HUDEP-2 (cell line): ENCODE data around the gene LCE2D.
"Not testable (repeated sequence)": the region's sequence is repeated elsewhere in the genome, so short reads cannot be mapped to it uniquely, and the experiment has no call there.

ENCODE experiments used
- DNase-seq, 76 experiments: peaks; one replicate each; lab custom pipeline; 2025; ENCODE audit not compliant: unreplicated experiment in 76 of 76; lab: John Stamatoyannopoulos, UW

LCE2D gene

DNA sequence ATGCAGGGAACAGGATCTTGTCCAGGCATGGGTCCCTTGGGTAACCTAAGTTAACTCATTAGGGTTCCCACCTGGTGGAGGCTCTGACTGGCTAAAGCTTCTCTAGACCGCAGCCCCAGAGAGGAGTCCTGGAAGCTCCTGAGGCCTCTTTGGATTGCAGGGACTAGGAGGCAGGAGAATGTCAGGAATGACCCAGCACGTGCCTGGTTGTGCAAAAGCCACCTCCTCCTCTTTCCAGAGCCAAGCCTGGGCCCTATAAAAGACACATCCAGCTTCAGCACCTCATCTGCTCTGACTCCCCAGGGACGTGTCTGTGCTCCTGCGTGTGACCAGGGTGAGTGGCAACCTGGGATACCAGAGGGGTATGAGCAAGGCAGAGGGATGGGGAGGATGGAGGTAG is 22.6 kb downstream of the LCE2D start, which contains the start of gene LCE2B:
Gene LCE2B (plus strand): TSS at position 301 of the 400 bp plus-strand sequence. CDS start 721 bp downstream, outside the sequence.
- DNase-seq, result not testable (repeated sequence)

DNA sequence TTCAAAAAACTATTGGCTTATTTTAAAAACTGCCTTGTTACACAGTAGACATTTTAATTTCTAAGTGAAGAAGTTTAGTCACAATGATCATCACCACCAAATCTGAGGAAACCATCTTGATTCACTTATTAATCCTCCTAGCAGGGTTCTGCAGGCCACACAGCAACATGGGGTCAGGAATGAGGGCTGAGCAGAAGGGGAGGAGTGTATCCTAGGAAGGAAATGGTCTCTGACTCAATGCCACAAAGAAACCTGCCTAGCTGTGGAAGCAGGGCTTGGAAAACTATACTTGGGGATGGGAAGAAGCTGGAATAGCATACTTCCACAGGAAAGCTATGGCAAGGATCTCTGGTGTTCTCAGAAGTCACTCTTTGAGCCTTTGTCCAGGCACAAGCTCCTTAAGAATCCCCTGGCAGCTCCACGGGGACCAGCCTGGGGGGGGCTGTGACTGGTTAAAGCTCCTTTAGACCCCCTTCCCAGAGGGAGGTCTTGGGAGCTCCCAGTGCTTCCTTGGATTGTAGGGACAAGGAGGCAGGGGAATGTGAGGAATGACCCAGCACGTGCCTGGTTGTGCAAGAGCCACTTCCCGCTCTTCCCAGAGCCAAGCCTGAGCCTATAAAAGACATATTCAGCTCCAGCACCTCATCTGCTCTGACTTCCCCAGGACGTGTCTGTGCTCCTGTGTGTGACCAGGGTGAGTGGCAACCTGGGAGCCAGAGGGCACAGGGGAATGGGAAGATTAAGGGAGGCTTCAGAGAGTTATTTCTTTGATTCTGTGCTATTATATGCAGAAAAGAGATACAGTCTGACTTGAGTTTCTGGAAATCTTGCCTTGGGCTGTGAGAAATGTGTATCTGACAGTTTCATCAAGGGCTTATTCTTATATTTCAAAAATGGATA is 34.8 kb downstream of the LCE2D start, which contains the start of gene LCE2A:
Gene LCE2A (plus strand): TSS at position 645 of the 900 bp plus-strand sequence. CDS start 557 bp downstream, outside the sequence.
- DNase-seq, result no peak

DNA sequence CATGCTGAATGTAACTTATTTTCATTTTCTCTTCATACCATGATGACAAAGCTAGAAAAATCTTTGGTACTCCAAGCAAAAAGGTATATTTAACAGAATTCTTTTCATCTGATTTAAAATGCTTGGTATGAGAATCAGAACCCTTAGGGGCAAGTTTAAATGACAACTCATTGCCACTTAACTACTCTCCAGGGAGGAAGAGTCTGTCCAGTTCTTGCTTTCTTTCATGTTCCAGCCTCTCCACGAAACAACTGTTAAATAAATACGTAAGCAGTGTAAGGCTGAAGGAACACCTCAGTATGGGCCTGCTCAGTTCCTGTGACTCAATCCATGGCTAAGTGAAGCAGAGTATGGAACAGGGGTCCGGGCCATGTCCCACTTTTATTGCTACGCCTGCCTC is 36.6 kb downstream of the LCE2D start:
- no peak for DNase-seq

DNA sequence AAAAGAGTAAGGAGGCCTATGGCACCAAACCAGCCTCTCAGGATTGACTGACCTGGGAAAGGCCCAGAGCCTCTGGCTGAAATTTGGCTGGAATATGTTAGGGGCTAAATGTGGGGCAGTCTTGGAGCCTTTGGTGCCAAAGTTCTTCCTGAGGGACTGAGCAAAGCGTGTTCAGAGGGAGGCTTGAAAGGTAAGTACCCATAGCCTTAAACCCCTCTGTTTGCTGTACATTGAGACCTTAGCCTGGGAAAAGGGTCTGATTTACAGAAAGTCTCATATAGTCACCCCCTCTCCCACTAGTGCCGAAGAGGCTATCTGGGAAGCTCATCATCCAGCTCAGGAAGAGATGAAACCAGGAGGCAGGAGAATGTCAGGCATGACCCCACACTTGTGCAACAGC is 44.7 kb downstream of the LCE2D start, which contains the start of gene LCE4A:
Gene LCE4A (plus strand): TSS at position 301 of the 400 bp plus-strand sequence. CDS start 916 bp downstream, outside the sequence.
- DNase-seq, result no peak
